ENCODE data around the gene SOBP. TPM values are rescaled to one million over a fixed set of nuclear protein-coding genes. Genes with fewer than 3 reads are reported as not detected.

The SOBP gene
- total RNA-seq, 1 donor from 2014 or later = 13.3 TPM

- TF ChIP-seq CTCF (IDR thresholded peaks at IDR 0.05) = no peak
- TF ChIP-seq POLR2A (IDR thresholded peaks at IDR 0.05) = no peak
- no peak for TF ChIP-seq POLR2AphosphoS5 (IDR thresholded peaks at IDR 0.05; ENCODE audit: insufficient read depth in 1 of 2, low read depth in 1 of 2)
- Histone ChIP-seq H3K36me3 (no peaks in the 10 kb centered on the region), H3K4me3 (no peak overlapping the region), H3K27ac (no peak overlapping the region), H3K27me3 (no peaks in the 10 kb centered on the region), H3K4me1 (peaks cover 15% of the 10 kb centered on the region), H3K9me3 (no peaks in the 10 kb centered on the region)
- no peak for DNase-seq (ENCODE audit: extremely low spot score in 2 of 2)
- intact Hi-C loops (cut with DNase I) = no loop called here
Observed at GRCh38 chr6:107557698-107558097, 67.8 kb downstream of the SOBP start.

- Histone ChIP-seq H3K27ac (peak overlapping the region; percentile 11), H3K36me3 (no peaks in the 10 kb centered on the region), H3K27me3 (no peaks in the 10 kb centered on the region), H3K4me1 (peaks cover 31% of the 10 kb centered on the region), H3K9me3 (no peaks in the 10 kb centered on the region), H3K4me3 (no peak overlapping the region)
- DNase-seq (ENCODE audit: extremely low spot score in 2 of 2) = no peak
- TF ChIP-seq POLR2AphosphoS5 (IDR thresholded peaks at IDR 0.05; ENCODE audit: insufficient read depth in 1 of 2, low read depth in 1 of 2) (no peak), POLR2A (IDR thresholded peaks at IDR 0.05) (no peak), CTCF (IDR thresholded peaks at IDR 0.05) (no peak)
- intact Hi-C loops (cut with DNase I) = no loop called here
Observed at GRCh38 chr6:107560657-107561056, 70.7 kb downstream of the SOBP start.

- TF ChIP-seq POLR2A (IDR thresholded peaks at IDR 0.05) = no peak
- no peak for TF ChIP-seq CTCF (IDR thresholded peaks at IDR 0.05)
- no peak for TF ChIP-seq POLR2AphosphoS5 (IDR thresholded peaks at IDR 0.05; ENCODE audit: insufficient read depth in 1 of 2, low read depth in 1 of 2)
- Histone ChIP-seq H3K4me3 (no peak overlapping the region), H3K36me3 (no peaks in the 10 kb centered on the region), H3K4me1 (peaks cover 31% of the 10 kb centered on the region), H3K9me3 (no peaks in the 10 kb centered on the region), H3K27ac (peak overlapping the region; percentile 11), H3K27me3 (no peaks in the 10 kb centered on the region)
- no peak for DNase-seq (ENCODE audit: extremely low spot score in 2 of 2)
- intact Hi-C loops (cut with DNase I) = no loop called here
Observed at GRCh38 chr6:107561306-107561705, 71.4 kb downstream of the SOBP start.

- Histone ChIP-seq H3K4me1 (peaks cover 31% of the 10 kb centered on the region), H3K36me3 (no peaks in the 10 kb centered on the region), H3K27ac (peak overlapping the region; percentile 33), H3K9me3 (no peaks in the 10 kb centered on the region), H3K4me3 (no peak overlapping the region), H3K27me3 (no peaks in the 10 kb centered on the region)
- no peak for DNase-seq (ENCODE audit: extremely low spot score in 2 of 2)
- intact Hi-C loops (cut with DNase I) = no loop called here
- TF ChIP-seq POLR2AphosphoS5 (IDR thresholded peaks at IDR 0.05; ENCODE audit: insufficient read depth in 1 of 2, low read depth in 1 of 2) = no peak
- no peak for TF ChIP-seq CTCF (IDR thresholded peaks at IDR 0.05)
- no peak for TF ChIP-seq POLR2A (IDR thresholded peaks at IDR 0.05)
Observed at GRCh38 chr6:107563694-107564588, 74.0 kb downstream of the SOBP start.

- TF ChIP-seq POLR2AphosphoS5 (IDR thresholded peaks at IDR 0.05; ENCODE audit: insufficient read depth in 1 of 2, low read depth in 1 of 2) (no peak), POLR2A (IDR thresholded peaks at IDR 0.05) (no peak), CTCF (IDR thresholded peaks at IDR 0.05) (no peak)
Observed at GRCh38 chr6:107564589-107564951, 74.7 kb downstream of the SOBP start.

More at GRCh38 chr6:107564589-107564951, 74.7 kb downstream of the SOBP start:
- intact Hi-C loops (cut with DNase I) = no loop called here
- H3K4me3 ChIP-seq = no peak overlapping the region
- H3K4me1 ChIP-seq = peaks cover 31% of the 10 kb centered on the region
- DNase-seq (ENCODE audit: extremely low spot score in 2 of 2) = no peak
- H3K27me3 ChIP-seq = no peaks in the 10 kb centered on the region
- no peaks in the 10 kb centered on the region for H3K36me3 ChIP-seq
- H3K27ac ChIP-seq = peak overlapping the region; percentile 33
- H3K9me3 ChIP-seq = no peaks in the 10 kb centered on the region

Measured in vagina (tissue), 2 donors.